GM12878 (cell line): Measurements from ENCODE around the gene PLRG1. TPM values are rescaled to one million over a fixed set of nuclear protein-coding genes. Genes with fewer than 3 reads are reported as not detected.
"Not testable (repeated sequence)": the region's sequence is repeated elsewhere in the genome, so short reads cannot be mapped to it uniquely, and the experiment has no call there.

Experiments
- ATAC-seq: fragments of 200-7000 bp; cut with Tn5 transposase; 3 replicates; pipeline ENCODE4 v1.9.1; 2020; ENCODE audit warnings: mild to moderate bottlenecking, moderate library complexity
- BruUV-seq: library from RNA; stranded (reverse); fragments of 400-500 nt; replicated peaks from 2 replicates; lab custom pipeline; 2021; lab: Mats Ljungman, UMichigan
- CTCF ChIA-PET: fragments of 300-600 bp; sonication (Branson Sonifier 250); formaldehyde crosslinking; extraction: SDS; loops from one replicate; lab custom pipeline; 2021; ENCODE audit warnings: inconsistent platforms; lab: Yijun Ruan, JAX
- POLR2A ChIA-PET: fragments of 350-600 bp; formaldehyde crosslinking; extraction: SDS; loops from one replicate; lab custom pipeline; 2021; ENCODE audit warnings: inconsistent platforms; lab: Charles Lee
- RAD21 ChIA-PET: fragments of 300-600 bp; sonication (Branson Sonifier 250); formaldehyde crosslinking; loops from one replicate; lab custom pipeline; 2023; ENCODE audit warnings: antibody characterized with exemption; ENCODE audit not compliant: unreplicated experiment; lab: Charles Lee
- SMC1A ChIA-PET: fragments of 300-600 bp; sonication (Branson Sonifier 250); formaldehyde crosslinking; loops from one replicate; lab custom pipeline; 2023; ENCODE audit not compliant: unreplicated experiment, uncharacterized antibody; lab: Charles Lee
- DNase-seq: peaks from one replicate; pipeline ENCODE4 v3.0.0-alpha.2; 2011; ENCODE audit warnings: low read depth, low spot score
- FAIRE-seq: peaks from 3 replicates; lab custom pipeline; 2011; peaks lifted over from hg19 to GRCh38; lab: Jason Lieb, UNC
- H2AFZ ChIP-seq: 2 replicates; pipeline ENCODE4 v1.6.0; 2011; ENCODE audit warnings: low read depth, low read length, control low read depth; ENCODE audit not compliant: control insufficient read depth
- H3K27ac ChIP-seq: 2 replicates; pipeline ENCODE4 v1.5.1; 2011; ENCODE audit warnings: control low read depth; ENCODE audit not compliant: control insufficient read depth, insufficient read depth
- H3K27me3 ChIP-seq, 2 experiments: replicated peaks in 1 of 2; 2 replicates each; pipeline versions ENCODE4 v1.6.0 to v1.6.1; 2011; ENCODE audit warnings: low read length in 1 of 2; ENCODE audit not compliant: control insufficient read depth in 2 of 2, insufficient read depth in 2 of 2
- H3K36me3 ChIP-seq, 2 experiments: 2 replicates each; pipeline ENCODE4 v1.5.1; 2011; ENCODE audit warnings: low read length in 1 of 2; ENCODE audit not compliant: control insufficient read depth in 2 of 2, insufficient read depth in 2 of 2
- H3K4me1 ChIP-seq: 2 replicates; pipeline ENCODE4 v1.6.1; 2011; ENCODE audit warnings: mild to moderate bottlenecking, low read length, moderate library complexity, mixed read lengths; ENCODE audit not compliant: control insufficient read depth, insufficient read depth
- H3K4me2 ChIP-seq: 2 replicates; pipeline ENCODE4 v1.6.0; 2011; ENCODE audit warnings: control low read depth; ENCODE audit not compliant: control insufficient read depth, insufficient read depth
- H3K4me3 ChIP-seq: fragments of 200-600 bp; sonication (generic); 2 replicates; pipeline ENCODE4 v1.5.1; 2016
- H3K79me2 ChIP-seq: 2 replicates; pipeline ENCODE4 v1.6.0; 2011; ENCODE audit warnings: low read length; ENCODE audit not compliant: control insufficient read depth, insufficient read depth
- H3K9ac ChIP-seq: 2 replicates; pipeline ENCODE4 v1.8.0; 2011; ENCODE audit warnings: low read length, control low read depth, mixed read lengths; ENCODE audit not compliant: control insufficient read depth, insufficient read depth
- H3K9me3 ChIP-seq: replicated peaks from 3 replicates; pipeline ENCODE4 v1.5.1; 2011; ENCODE audit warnings: mild to moderate bottlenecking, low read length; ENCODE audit not compliant: control insufficient read depth, insufficient read depth
- H4K20me1 ChIP-seq: 2 replicates; pipeline ENCODE4 v1.6.0; 2011; ENCODE audit not compliant: control insufficient read depth, insufficient read depth
- BCLAF1 ChIP-seq: fragments of 450-650 bp; IDR thresholded peaks from 2 replicates; pipeline ENCODE4 v1.6.1; 2017; ENCODE audit warnings: antibody characterized with exemption, mild to moderate bottlenecking, moderate library complexity
- FOXK2 ChIP-seq: fragments of 450-650 bp; IDR thresholded peaks from 2 replicates; pipeline ENCODE4 v1.6.1; 2017; ENCODE audit warnings: mild to moderate bottlenecking, moderate library complexity
- RAD51 ChIP-seq: fragments of 450-650 bp; IDR thresholded peaks from 2 replicates; pipeline ENCODE4 v1.6.1; 2016; ENCODE audit warnings: moderate library complexity, mild to moderate bottlenecking, inconsistent platforms
- USF1 ChIP-seq: IDR thresholded peaks from 2 replicates; pipeline ENCODE4 v1.6.1; 2011; ENCODE audit warnings: borderline replicate concordance, low read depth, mild to moderate bottlenecking, moderate library complexity, mixed read lengths, low read length; ENCODE audit not compliant: insufficient read depth; ENCODE audit errors: extremely low read length
- ZBTB40 ChIP-seq: fragments of 450-650 bp; IDR thresholded peaks from 2 replicates; pipeline ENCODE4 v1.6.1; 2016; ENCODE audit warnings: mild to moderate bottlenecking, moderate library complexity, borderline replicate concordance
- WGBS: methylation state at CpG from one replicate; pipeline ENCODE4 v1.1.6; 2016; ENCODE audit warnings: low lambda C conversion rate; ENCODE audit not compliant: insufficient replicate concordance, insufficient coverage; ENCODE audit errors: missing lambda C conversion rate; 5-methylcytosine and 5-hydroxymethylcytosine counted together
- in situ Hi-C: fragments of 300-500 bp; cut with MboI; formaldehyde crosslinking; loops from 9 replicates; pipeline ENCODE4 v1.14.3; 2018; ENCODE audit warnings: mixed read lengths
- intact Hi-C: fragments of 100-400 bp; cut with micrococcal nuclease; formaldehyde crosslinking; loops from one replicate; pipeline ENCODE4 v1.14.2; 2022; ENCODE audit not compliant: unreplicated experiment
- polyA plus RNA-seq, 11 experiments: library from polyadenylated mRNA; depleted of rRNA in 4 of 11; unstranded in 6 of 11; stranded (reverse) in 5 of 11; fragments of >200 nt; fragmentation: Nextera tagmentation in 4 of 11; fragmentation: Illumina TruSeq in 1 of 11; extraction: Ambion mirVana in 4 of 11; extraction: Trizol in 1 of 11; gene quantifications; 1 replicate in 1 of 11; 2 replicates in 10 of 11; pipeline versions ENCODE4 v1.2.1 to v1.2.3, GENCODE V29; 2011 to 2016; ENCODE audit warnings: inconsistent platforms in 2 of 11, missing spikeins in 2 of 11, low read depth in 1 of 11
- total RNA-seq, 4 experiments: library from RNA; depleted of rRNA in 3 of 4; stranded (reverse); fragments of >200 nt in 3 of 4; fragmentation: Illumina TruSeq in 1 of 4; extraction: Trizol in 1 of 4; gene quantifications; 2 replicates each; pipeline versions ENCODE4 v1.2.1 to v1.2.3, GENCODE V29; 2013 to 2021

The PLRG1 gene
- total and polyA plus RNA-seq, 10 of the 15 experiments (the other 5 are each of a cell fraction or from before 2014, with no cell fraction given) = 54.7 to 182 (median 111) TPM

GRCh38 chr4:154595807-154596206, 45.6 kb upstream of the PLRG1 start (continued):
- TF ChIP-seq ZBTB40 = no peak
- TF ChIP-seq FOXK2 = no peak
- no peak for TF ChIP-seq BCLAF1
- no peak for TF ChIP-seq USF1
- TF ChIP-seq RAD51 = no peak

GRCh38 chr4:154594343-154594742, 44.1 kb upstream of the PLRG1 start:
- FAIRE-seq, DNase-seq, ATAC-seq, H3K27ac ChIP-seq, H3K9me3 ChIP-seq, H3K79me2 ChIP-seq, H2AFZ ChIP-seq, H3K4me3 ChIP-seq, H4K20me1 ChIP-seq, H3K9ac ChIP-seq, intact Hi-C loops, in situ Hi-C loops, H3K4me1 ChIP-seq, POLR2A ChIA-PET, H3K27me3 ChIP-seq, BruUV-seq, H3K4me2 ChIP-seq, H3K36me3 ChIP-seq: not testable (repeated sequence)
- SMC1A ChIA-PET = interaction anchor here (0.6 to 1.8 kb wide), 3 partner anchors 8 to 35 kb away, joined by 3 to 5 read pairs (median 3); no protein-coding TSS in a partner anchor
- WGBS = 8% methylated on average over 3 of the region's 3 CpGs
- CTCF ChIA-PET = interaction anchor here (1.2 to 1.8 kb wide), 3 partner anchors 24 to 42 kb away, joined by 4 to 9 read pairs (median 5); no protein-coding TSS in a partner anchor
- RAD21 ChIA-PET = interaction anchor here (1.2 kb wide), 1 partner anchor 35 kb away, joined by 3 read pairs; no protein-coding TSS in a partner anchor
